ENCODE data around the gene IL7R. TPM values are rescaled to one million over a fixed set of nuclear protein-coding genes. Genes with fewer than 3 reads are reported as not detected.

The IL7R gene
- total and polyA plus RNA-seq, 7 donors = 0.21 to 1.9 (median 1.0) TPM

- 74 to 92% (median 84%) methylated on average over 4 of the region's 4 CpGs for WGBS, 3 donors
Observed at GRCh38 chr5:35820735-35821134, 36.0 kb upstream of the IL7R start.

GRCh38 chr5:35821513-35821912 is 35.2 kb upstream of the IL7R start:
- Histone ChIP-seq H3K9me3 (no peaks in the 10 kb centered on the region), H3K4me3 (no peak overlapping the region), H3K4me1 (no peaks in the 10 kb centered on the region), H3K27me3 (ENCODE audit: insufficient read depth in 3 of 3, low read length in 2 of 3) (no peaks in the 10 kb centered on the region), H3K27ac (no peak overlapping the region), H3K36me3 (ENCODE audit: insufficient read depth in 1 of 2, low read depth in 1 of 2) (no peaks in the 10 kb centered on the region)
- WGBS, 3 donors = 80 to 90% (median 87%) methylated on average over 2 of the region's 2 CpGs
- ATAC-seq (no peak), DNase-seq (no peak)
- no peak for TF ChIP-seq CTCF (IDR thresholded peaks at IDR 0.05)
- intact Hi-C loops (cut with DNase I) = no loop called here

More at GRCh38 chr5:35820735-35821134, 36.0 kb upstream of the IL7R start:
- Histone ChIP-seq H3K27me3 (ENCODE audit: insufficient read depth in 3 of 3, low read length in 2 of 3) (no peaks in the 10 kb centered on the region), H3K9me3 (no peaks in the 10 kb centered on the region), H3K27ac (no peak overlapping the region), H3K4me1 (no peaks in the 10 kb centered on the region), H3K4me3 (no peak overlapping the region), H3K36me3 (ENCODE audit: insufficient read depth in 1 of 2, low read depth in 1 of 2) (no peaks in the 10 kb centered on the region)
- intact Hi-C loops (cut with DNase I) = no loop called here
- DNase-seq = no peak
- no peak for TF ChIP-seq CTCF (IDR thresholded peaks at IDR 0.05)
- no peak for ATAC-seq

GRCh38 chr5:35822511-35822910 is 34.2 kb upstream of the IL7R start:
- TF ChIP-seq CTCF (IDR thresholded peaks at IDR 0.05) = no peak
- DNase-seq = no peak
- ATAC-seq = no peak
- H3K4me1 ChIP-seq = no peaks in the 10 kb centered on the region
- intact Hi-C loops (cut with DNase I) = no loop called here
- 81 to 90% (median 83%) methylated on average over 8 of the region's 8 CpGs for WGBS, 3 donors
- no peaks in the 10 kb centered on the region for H3K27me3 ChIP-seq (ENCODE audit: insufficient read depth in 3 of 3, low read length in 2 of 3)
- H3K4me3 ChIP-seq = no peak overlapping the region
- H3K9me3 ChIP-seq = no peaks in the 10 kb centered on the region
- no peak overlapping the region for H3K27ac ChIP-seq
- no peaks in the 10 kb centered on the region for H3K36me3 ChIP-seq (ENCODE audit: insufficient read depth in 1 of 2, low read depth in 1 of 2)

- H3K9me3 ChIP-seq = no peaks in the 10 kb centered on the region
- TF ChIP-seq CTCF (IDR thresholded peaks at IDR 0.05) = no peak
- H3K27me3 ChIP-seq (ENCODE audit: insufficient read depth in 3 of 3, low read length in 2 of 3) = no peaks in the 10 kb centered on the region
- H3K36me3 ChIP-seq (ENCODE audit: insufficient read depth in 1 of 2, low read depth in 1 of 2) = no peaks in the 10 kb centered on the region
- intact Hi-C loops (cut with DNase I) = no loop called here
- ATAC-seq = no peak
- no peak for DNase-seq
- no peak overlapping the region for H3K27ac ChIP-seq
- WGBS, 3 donors = 71 to 86% (median 78%) methylated on average over 7 of the region's 7 CpGs
- no peak overlapping the region for H3K4me3 ChIP-seq
- no peaks in the 10 kb centered on the region for H3K4me1 ChIP-seq
Observed at GRCh38 chr5:35823347-35824098, 33.2 kb upstream of the IL7R start.

GRCh38 chr5:35826056-35826455 is 30.6 kb upstream of the IL7R start:
- no peak overlapping the region for H3K4me3 ChIP-seq
- 80 to 90% (median 90%) methylated on average over 2 to 3 of the region's 3 CpGs for WGBS, 3 donors
- no peaks in the 10 kb centered on the region for H3K36me3 ChIP-seq (ENCODE audit: insufficient read depth in 1 of 2, low read depth in 1 of 2)
- ATAC-seq (no peak), DNase-seq (no peak)
- H3K9me3 ChIP-seq = no peaks in the 10 kb centered on the region
- no peak overlapping the region for H3K27ac ChIP-seq
- no peak for TF ChIP-seq CTCF (IDR thresholded peaks at IDR 0.05)
- no peaks in the 10 kb centered on the region for H3K4me1 ChIP-seq
- no peaks in the 10 kb centered on the region for H3K27me3 ChIP-seq (ENCODE audit: insufficient read depth in 3 of 3, low read length in 2 of 3)
- intact Hi-C loops (cut with DNase I) = no loop called here
